Smooth muscle cell of the brain vasculature (primary cell): ENCODE results near the gene ANKRD9.

Experiments used
- DNase-seq: peaks from one replicate; pipeline ENCODE4 v3.0.0-alpha.2; 2012; ENCODE audit warnings: low read depth, low spot score

ANKRD9 gene

DNA sequence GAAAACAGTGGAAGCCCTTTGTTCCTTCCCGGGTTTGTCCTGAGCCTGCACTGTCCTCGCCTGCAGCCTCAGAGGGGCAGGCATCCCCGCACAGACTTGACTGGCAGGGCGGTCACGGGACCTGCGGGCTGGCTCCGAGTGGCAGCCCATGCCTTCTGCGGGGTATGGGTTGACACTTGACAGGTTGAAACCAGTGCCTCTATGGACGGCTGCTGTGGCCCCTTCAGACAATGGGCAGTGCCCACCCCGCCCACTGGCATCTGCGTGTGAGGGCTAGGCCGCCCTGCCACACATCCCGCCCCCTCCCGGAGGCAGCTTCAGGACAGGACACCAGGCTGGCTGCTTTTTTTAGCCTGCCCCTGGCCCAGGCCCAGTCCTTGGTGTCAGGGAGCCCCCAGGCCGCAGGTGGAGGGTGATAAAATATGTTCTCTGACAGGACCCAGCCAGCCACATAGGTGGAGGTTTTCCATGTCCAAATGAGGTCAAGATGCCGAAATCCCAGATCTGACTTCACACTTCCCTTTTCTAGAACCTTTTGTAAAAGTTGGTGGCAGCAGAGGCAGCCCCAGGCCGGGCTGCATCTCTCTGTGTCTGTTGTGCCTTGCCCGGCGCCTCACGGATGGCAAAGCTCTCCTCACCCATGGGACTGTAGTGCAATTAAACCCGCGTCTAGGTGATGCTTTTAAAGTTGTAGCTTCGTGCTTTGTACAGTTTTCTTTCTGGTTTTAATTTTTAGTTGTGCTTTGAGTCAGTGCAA, 10.0 kb downstream of the ANKRD9 start:
- DNase-seq, result no peak

DNA sequence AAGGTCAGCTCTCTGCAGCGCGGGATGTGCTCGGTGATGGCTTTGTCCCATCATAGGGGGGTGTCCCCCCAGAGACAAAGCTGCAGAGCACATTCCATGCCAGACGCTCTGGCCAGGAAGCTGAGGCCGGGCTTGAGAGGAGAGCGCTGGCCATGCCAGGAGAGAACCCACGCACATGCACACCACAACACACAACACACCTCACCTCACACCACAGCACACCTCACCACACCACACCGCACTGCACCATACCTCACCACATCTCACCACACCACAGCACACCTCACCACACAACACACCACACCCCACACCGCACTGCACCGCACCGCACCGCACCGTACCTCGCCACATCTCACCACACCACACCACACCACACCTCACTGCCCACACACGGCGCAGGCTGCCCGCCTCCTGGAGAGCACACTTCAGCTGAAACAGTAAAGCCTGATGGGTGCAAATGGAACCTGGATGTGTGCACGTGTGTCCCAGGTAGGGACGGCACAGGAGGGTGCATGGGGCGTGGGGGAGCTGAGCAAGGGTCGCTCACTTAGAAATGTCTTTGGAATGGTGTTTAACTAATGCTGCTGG, 10.8 kb downstream of the ANKRD9 start:
- DNase-seq, result no peak

DNA sequence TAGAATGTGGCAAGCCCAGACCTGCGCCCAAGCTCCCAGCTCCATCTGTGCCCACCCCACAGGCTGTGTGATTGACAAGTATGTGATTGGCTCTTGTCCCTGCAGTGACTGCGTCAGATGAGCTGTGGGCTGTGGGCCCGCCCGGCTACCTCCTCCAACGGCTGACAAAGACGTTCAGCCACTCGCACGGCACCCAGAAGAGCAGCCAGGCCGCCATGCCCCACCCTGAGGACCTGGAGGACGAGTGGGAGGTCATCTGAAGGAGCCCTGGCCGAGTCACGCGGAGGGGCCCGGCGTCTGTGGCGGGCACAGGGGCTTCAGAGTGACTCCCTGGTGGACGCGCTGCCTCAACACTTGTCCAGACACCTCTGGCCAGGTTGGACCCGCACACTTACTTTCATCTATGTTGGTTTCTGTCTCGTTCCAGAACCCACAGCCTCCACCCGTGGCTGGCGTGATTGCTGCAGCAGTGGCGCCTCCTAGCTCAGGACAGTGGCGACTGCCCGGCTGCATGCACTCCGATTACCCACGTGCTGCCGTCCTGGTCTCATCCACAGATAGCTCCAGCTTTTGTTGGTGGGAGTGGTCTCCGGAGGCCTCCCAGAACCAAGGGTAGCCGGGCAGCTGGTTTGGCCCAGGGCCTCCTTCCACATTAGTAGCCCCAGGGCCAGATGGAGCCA, 11.4 kb downstream of the ANKRD9 start:
- DNase-seq, result no peak

DNA sequence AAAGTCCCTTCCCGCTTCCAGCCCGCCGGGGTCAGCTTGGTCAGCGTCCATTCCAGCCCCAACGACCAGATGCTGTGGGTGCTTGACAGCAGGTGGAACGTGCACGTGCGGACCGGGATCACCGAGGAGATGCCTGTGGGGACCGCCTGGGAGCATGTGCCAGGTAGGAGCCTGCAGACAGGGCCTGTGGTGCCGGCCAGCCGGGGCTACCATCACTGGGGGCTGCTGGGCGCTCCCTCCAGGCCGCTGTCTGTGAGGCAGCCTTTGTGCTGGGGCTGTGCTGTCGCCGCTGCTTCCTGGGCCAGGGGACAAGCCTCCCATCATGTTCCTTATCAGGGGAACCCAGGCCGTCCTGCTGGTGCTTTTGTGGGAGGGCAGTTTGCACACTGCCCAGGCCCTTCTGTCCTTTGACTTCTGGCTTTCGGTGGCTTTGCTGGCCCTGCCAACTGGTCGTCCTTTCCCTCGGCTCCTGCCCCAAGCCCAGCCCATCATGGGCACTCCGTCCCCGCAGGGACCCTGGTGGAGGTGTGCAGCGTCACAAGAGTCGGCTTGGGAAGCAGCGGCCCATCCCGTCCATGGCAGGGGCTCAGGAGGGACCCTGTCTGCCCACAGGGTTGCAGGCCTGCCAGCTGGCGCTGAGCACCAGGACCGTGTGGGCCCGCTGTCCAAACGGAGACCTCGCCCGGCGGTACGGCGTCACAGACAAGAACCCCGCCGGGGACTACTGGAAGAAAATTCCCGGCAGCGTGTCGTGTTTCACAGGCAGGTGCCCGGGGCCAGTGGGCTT, 12.4 kb downstream of the ANKRD9 start:
- no peak for DNase-seq

DNA sequence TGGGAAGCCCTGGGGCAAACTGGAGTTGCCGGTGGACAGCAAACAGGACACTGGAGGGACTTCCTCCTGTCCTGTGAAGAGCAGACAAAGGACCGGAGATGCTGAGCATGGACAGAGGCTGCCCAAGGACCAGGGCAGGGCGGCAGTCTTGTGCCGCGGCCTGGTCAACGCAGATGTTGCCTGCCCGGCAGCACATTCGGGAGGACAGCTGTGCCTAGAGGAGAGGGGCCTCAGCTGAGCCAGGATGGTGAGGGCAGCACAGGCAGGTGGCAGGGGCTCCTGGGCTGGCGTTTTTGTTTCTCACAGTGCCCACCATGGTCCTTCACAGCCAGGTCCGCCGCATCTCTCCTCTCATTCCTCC, 13.3 kb downstream of the ANKRD9 start:
- no peak for DNase-seq

DNA sequence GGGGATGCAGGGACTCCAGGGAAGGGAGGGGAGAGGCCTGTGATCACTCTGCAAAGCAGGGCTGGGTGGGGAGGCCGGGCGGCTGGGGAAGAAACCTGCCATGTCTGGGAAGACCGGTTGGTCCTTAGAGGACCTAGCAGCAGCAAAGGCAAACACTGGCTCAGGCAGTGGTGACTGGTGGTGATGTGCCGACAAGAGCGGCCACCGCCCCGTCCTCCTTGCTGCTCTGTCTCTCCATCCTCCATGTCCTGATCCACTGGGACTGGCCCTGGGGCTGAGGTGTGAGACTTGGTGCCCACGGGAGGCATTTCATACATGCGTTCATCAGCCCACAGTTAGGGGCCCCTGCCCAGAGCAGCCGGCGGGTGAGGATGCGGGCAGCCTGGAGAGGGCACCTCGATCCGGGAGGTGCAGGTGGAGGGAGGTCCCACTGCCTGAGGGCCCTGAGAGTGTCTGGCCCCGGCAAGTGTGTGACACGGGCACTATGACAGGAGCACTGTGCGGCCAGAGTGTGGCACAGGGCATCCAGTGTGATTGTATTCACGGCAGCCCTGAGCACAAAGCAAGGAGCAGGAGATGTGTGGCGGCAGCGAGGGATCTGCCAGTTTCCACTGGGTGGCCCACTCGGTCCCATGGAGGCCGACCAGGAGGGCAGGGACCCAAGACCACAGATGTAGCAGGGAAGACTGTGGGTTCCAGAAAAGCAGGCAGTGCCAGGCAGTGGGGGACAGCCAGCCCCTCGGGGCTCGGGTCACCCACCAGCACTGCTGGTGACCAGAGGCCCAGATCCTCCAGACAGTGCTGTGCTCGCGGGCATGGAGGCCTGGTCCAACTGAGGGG, 13.9 kb downstream of the ANKRD9 start:
- no peak for DNase-seq

DNA sequence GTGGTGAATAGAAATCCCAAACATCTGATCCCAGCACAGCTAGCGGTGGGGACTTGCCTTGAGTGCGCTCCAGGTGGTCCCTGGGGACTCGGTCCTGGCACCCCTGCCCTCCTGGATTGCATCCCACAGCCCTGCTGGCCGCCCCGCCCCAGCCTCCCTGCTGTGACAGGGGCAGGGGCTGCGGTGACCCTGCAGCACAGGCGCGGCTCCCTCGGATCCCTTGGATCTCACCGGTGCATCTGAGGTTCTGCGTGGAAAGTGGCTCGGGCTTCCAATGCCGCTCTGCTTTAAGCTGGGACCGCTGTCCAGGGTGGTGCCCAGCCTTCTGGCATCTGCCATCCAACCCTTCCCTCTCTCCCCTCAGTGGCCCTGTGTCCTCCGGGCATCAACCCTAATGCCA, 16.0 kb downstream of the ANKRD9 start:
- DNase-seq, result no peak

DNA sequence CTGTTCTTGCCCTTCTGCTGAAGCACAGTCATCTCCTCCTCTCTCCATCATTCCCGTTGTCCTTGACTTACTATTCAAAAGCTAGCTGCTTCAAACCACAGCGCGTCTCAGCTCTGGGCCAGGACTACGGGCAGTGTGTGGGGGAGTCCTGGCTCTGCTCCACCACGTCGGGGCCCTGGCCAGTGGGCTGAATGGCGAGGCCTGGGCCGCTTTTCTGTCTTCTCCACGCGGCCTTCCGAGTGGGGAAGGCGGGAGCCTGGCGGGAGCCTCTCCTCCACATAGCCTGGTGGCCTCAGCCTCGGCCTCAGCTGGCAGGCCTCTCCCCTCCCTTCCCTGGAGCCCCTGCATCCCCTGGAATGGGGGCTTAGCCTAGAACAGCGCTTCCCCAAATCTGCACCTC, 16.5 kb downstream of the ANKRD9 start:
- DNase-seq, result no peak

DNA sequence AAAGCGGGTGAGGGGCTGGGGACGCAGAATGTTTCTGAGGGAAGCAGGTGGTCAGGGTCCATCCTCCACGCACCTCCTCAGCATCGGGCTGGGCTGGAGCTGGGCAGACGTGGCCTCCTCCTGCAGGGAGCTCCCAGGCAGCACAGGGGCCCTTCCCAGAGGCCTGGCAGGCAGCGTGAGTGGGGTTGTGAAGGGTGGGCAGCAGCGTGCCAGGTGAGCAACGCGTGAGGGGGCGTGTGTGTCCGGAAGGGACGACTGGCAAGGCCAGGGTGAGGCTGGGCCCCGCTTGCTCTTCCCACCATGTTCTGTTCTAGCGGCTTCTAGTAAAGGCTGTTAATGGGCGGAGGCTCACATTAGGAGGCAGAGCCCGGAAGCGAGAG, 17.1 kb downstream of the ANKRD9 start:
- no peak for DNase-seq

DNA sequence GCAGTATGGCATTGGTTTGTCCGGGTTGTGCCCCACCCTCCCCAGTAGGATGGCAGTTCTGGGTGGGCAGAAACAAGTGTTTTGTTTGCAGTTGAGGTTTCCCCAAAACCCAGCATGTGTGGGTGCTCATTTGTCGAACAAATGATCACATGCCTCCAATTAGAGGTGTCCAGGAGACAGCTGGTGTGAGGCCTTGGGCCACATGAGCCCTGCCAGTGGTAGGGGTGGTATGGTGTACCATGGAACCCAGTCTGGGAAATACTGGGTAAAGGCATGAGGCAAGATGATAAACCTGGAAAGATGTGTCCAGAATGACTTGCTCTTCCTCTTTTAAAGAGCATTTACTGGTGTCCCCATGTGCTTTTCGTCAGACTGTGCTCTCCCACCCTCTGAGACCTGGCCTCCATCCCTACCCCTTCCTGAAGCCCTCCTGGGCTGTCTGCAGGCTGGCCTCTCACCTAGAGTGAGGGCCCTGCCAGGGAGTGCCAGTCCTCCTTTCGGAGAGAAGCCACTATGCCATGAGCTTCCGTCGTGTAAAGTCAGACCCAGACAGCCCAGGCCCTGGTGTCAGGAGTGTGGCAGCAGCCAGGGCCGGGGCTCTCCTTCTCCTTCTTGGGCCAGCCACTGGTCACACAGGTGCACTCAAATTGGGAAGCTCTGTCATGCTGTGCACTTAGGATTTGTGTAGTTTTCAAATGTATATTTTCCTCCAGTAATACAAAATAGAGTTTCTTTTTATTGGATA, 17.6 kb downstream of the ANKRD9 start:
- DNase-seq, result no peak

DNA sequence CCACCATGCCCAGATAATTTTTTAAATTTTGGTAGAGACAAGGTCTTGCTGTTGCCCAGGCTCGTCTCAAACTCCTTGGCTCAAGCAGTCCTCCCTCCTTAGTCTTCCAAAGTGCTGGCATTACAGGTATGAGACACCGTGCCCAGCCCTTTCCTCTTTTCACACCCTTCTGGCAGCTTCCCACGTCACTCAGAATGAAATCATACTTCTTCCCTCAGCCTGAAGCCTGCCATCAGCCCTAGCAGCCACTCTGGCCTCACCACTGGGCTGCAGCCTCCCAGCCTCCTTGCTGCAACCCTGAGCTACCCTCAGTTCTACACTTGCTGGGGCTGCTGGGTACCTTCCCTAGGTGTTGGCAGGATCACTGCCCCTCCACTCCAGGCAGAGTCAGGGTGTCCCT, 18.2 kb downstream of the ANKRD9 start:
- no peak for DNase-seq

DNA sequence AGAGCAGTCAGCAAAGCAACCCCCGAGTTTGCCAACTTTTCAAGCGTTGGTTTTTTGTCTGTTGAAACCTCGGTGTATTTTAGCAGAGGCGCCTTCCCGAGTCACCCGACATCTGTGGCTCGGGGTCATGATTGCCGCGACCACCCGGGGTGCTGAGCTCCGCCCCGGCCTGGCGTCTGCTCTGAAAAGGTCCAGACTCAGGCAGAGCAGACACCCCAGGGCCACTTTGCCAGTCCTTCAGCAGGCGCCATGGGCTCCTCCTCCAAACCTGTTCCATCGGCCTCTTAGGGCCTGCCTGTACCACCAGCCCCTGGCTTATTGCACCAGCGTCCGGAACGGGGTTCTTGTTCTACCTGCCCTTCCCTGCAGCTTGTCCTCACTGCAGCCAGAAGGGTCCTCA, 19.1 kb downstream of the ANKRD9 start:
- DNase-seq, result no peak

DNA sequence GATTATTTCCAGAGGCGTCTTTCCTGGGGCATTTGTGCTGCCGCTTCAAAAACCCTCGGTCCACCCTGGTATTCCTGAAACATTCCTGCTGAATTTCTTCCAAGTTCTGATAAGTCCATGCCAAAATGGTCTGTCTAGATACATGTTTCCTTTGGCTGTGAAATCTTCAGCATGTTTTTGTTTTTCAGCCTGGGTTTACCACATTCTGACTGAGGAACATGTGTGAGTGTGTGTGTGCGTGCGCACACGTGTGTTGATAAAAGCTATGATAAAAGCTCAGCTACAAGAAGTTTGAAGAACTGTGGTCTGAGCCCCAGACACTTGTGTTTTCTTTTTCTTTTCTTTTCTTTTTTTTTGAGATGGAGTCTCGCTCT, 22.4 kb downstream of the ANKRD9 start:
- DNase-seq, result no peak

DNA sequence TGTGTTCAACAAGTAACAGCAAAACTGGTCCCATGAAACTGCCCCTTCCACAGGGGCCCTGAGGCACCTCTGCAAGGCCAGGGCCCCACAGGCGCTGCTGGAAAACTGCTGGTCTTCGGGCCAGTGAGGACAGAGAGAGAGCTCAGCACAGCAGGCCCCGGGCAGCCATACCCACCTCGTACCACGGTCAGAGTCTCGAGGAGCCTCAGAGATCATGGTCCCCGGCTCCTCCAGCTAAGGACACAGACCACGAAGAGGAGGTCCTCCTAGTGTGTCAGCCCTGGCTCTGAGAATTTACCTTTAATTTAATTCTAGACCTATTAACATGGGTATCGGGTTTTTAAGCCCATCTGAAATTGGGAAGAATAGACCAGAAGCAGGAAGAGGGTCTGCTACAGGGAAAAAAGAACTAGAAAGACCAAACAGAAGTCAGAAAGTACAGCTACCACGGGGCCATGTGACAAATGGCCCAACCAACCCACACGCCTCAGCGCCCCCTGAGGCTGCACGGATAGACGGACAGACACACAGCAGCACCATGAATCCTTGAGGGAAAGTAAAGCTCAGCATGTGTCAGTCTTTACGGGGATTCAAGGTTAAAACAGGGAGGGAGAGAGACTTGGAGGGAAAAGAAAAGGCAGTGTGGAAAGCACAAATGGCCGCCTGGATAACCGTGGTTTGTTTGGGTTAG, 22.9 kb downstream of the ANKRD9 start:
- DNase-seq, result no peak

DNA sequence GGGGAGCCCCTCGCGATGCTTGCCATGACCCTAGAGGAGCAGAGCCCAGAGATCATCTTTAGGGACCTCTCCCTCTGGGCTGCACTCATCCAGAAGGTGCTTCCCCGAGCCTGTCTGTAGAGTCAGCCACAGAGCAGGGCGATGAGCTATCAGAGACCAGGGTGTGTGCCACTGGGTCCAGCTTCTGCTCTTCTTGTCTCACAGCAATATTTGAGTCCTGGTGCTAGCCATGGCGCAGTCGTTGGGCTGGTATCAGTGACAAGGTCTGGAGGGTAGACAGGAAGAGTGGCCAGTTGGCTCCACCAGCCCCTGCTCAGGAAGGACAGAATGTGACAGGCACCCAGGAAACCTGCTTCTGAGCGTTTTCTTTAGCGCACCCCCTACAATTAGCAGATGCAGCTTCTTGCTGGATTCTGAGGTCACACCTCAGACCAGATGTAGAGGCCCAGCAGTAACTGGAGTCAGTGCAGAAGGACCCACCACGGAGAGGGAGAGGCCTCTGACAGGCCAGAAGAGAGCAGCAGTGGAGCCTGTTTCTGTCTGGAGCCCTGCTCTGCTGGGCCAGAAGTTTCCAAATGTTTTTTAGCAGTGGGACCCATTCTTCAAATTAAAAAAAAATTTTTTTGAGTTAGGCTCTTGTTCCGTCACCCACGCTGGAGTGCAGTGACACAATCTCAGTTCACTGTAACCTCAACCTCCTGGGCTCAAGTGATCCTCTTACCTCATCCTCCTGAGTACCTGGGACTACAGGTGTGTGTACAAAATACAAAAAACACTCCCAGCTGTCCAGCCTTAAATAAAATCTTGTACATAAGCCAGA, 23.7 kb downstream of the ANKRD9 start:
- no peak for DNase-seq

DNA sequence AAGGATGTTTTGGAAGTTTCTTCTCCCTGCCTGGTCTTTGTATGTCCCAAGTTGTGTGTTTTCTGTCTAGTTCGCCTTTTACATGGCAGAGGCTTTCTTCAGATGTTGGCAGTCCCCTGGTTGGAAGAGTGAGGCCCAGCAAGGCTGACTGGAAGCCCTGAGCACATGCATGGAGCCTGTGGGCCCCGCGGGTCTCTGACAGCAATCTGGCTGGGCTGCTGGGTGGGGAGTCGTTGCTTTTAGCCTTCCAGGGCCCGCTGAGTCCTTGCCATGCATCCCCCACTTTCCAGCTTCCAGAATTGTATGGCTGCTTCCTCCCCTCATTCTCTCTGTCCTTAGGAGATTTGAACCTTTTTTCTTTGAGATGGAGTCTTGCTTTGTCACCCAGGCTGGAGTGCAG, 25.3 kb downstream of the ANKRD9 start:
- DNase-seq, result no peak

DNA sequence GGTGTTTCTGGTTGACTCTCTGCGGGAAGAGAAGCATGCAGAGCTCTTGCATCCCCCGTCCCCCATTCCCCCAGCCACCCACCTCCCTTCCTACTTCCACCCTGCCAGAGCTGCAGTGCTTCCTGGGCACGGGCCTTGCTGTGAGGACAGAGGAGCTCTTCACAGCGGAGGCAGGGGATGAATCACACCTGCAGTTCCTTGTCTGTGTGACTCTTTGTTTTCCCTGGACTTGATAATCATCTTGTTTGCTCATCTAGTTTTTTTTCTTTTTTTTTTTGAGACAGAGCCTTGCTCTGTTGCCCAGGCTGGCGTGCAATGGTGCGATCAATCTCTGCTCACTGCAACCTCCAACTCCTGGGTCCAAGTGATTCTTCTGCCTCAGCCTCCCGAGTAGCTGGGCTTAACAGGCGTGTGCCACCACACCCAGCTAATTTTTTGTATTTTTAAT, 27.8 kb downstream of the ANKRD9 start:
- no peak for DNase-seq

DNA sequence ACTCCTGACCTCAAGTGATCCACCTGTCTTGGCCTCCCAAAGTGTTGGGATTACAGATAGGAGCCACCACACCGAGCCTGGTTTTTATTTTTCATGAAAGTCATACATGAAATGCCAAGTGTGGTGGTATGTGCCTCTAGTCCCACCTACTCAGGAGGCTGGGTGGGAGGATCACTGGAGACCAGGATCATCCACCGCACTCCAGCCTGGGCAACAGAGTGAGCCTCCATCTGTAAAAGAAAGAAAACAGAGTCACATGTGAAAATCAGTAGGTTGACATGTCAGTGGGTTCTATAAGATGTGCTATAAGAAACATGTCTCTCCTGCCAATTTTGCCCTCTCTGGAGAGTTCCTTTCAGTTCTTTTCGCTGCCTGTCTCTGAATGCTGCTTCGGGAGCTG, 28.2 kb downstream of the ANKRD9 start:
- DNase-seq, result no peak

DNA sequence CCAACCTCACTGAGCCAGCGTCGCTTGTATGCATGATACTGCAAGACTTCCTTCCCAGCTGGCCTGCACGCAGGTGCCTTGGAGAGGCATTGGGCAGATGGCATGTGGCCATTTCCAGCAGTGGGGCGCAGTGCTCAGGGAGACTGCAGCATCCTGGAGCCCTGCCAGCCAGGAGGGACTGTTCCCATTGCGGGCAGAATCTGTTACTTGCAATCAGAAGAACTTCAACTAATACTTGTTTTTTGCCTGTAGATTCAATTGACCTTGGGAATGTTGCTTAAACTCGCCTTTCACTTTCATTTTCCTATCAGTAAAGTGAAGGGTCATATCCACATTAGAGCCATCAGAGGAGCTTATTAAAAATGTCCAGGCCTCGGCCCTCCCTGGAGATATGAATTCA, 29.8 kb downstream of the ANKRD9 start:
- DNase-seq, result no peak
